ENCODE results near the gene TAOK1. TPM values are rescaled to one million over a fixed set of nuclear protein-coding genes. Genes with fewer than 3 reads are reported as not detected.

TAOK1 gene
- total RNA-seq, 1 experiment from 2014 or later, result 85.5 TPM

GRCh38 chr17:29596811-29597210 lies 206.6 kb downstream of the TAOK1 start:
- Histone ChIP-seq H3K27ac (ENCODE audit: low read depth, low read length, poor library complexity, severe bottlenecking) (no peak overlapping the region), H3K27me3 (replicated peaks; ENCODE audit: insufficient read depth, low read depth, low read length, poor library complexity) (no peaks in the 10 kb centered on the region), H3K9me3 (ENCODE audit: low read depth, low read length, poor library complexity, severe bottlenecking) (no peaks in the 10 kb centered on the region), H3K4me3 (ENCODE audit: low read depth, low read length, poor library complexity, severe bottlenecking) (no peak overlapping the region), H3K4me1 (ENCODE audit: insufficient read depth, low read length, poor library complexity, severe bottlenecking) (peaks cover 64% of the 10 kb centered on the region), H3K36me3 (ENCODE audit: insufficient read depth, low read length, poor library complexity, severe bottlenecking) (no peaks in the 10 kb centered on the region)
- BruUV-seq (replicated peaks), result no TSS peak
- intact Hi-C loops (cut with micrococcal nuclease; ENCODE audit: unreplicated experiment), result no loop called here
- CTCF ChIA-PET, result no interaction called here
- DNase-seq (ENCODE audit: low spot score), result no peak
- POLR2A ChIA-PET (ENCODE audit: low non-redundant PET), result no interaction called here
- TF ChIP-seq CTCF (conservative IDR thresholded peaks at IDR 0.05; ENCODE audit: low read depth, low read length) (no peak), EZH2 (IDR thresholded peaks at IDR 0.05; ENCODE audit: borderline replicate concordance, low read depth, low read length, poor library complexity, severe bottlenecking) (no peak)

- intact Hi-C loops (cut with micrococcal nuclease; ENCODE audit: unreplicated experiment), result no loop called here
- CTCF ChIA-PET, result no interaction called here
- no peak overlapping the region for H3K4me3 ChIP-seq (ENCODE audit: low read depth, low read length, poor library complexity, severe bottlenecking)
Measured at GRCh38 chr17:29597361-29598172, 207.4 kb downstream of the TAOK1 start.

More at GRCh38 chr17:29597361-29598172, 207.4 kb downstream of the TAOK1 start:
- Histone ChIP-seq H3K4me1 (ENCODE audit: insufficient read depth, low read length, poor library complexity, severe bottlenecking) (peaks cover 57% of the 10 kb centered on the region), H3K27me3 (replicated peaks; ENCODE audit: insufficient read depth, low read depth, low read length, poor library complexity) (no peaks in the 10 kb centered on the region), H3K27ac (ENCODE audit: low read depth, low read length, poor library complexity, severe bottlenecking) (no peak overlapping the region), H3K9me3 (ENCODE audit: low read depth, low read length, poor library complexity, severe bottlenecking) (no peaks in the 10 kb centered on the region), H3K36me3 (ENCODE audit: insufficient read depth, low read length, poor library complexity, severe bottlenecking) (no peaks in the 10 kb centered on the region)
- TF ChIP-seq EZH2 (IDR thresholded peaks at IDR 0.05; ENCODE audit: borderline replicate concordance, low read depth, low read length, poor library complexity, severe bottlenecking) (no peak), CTCF (conservative IDR thresholded peaks at IDR 0.05; ENCODE audit: low read depth, low read length) (no peak)
- DNase-seq (ENCODE audit: low spot score), result no peak
- BruUV-seq (replicated peaks), result no TSS peak
- POLR2A ChIA-PET (ENCODE audit: low non-redundant PET), result no interaction called here

Other genes with a start within 250 kb of the TAOK1 start
- 26.6 and 36.6 TPM in 2 replicates for gene MYO18A, start 210.0 kb upstream of the TAOK1 start, total RNA-seq (2021)
- not detected in 2 replicates for gene CRYBA1, start 143.5 kb upstream of the TAOK1 start, total RNA-seq (2021)
- gene NUFIP2, start 96.2 kb upstream of the TAOK1 start, total RNA-seq (2021), result 80.4 and 93.4 TPM in 2 replicates
- 5.4 and 8.0 TPM in 2 replicates for gene ABHD15, start 176.7 kb downstream of the TAOK1 start, total RNA-seq (2021)
- 34.6 and 41.4 TPM in 2 replicates for gene TP53I13, start 178.3 kb downstream of the TAOK1 start, total RNA-seq (2021)
- 120 and 125 TPM in 2 replicates for gene GIT1, start 199.3 kb downstream of the TAOK1 start, total RNA-seq (2021)
- gene ANKRD13B, start 202.8 kb downstream of the TAOK1 start, total RNA-seq (2021), result 81.5 and 98.7 TPM in 2 replicates
- gene CORO6, start 232.5 kb downstream of the TAOK1 start, total RNA-seq (2021), result 19.7 and 28.9 TPM in 2 replicates